GM12874 (cell line): ENCODE measurements around the gene TIMP3.

Source experiments
- TF ChIP-seq, protein P1 (sequence below): IDR thresholded peaks from 2 replicates; pipeline ENCODE4 v1.5.1; 2011; ENCODE audit warnings: low read depth, mild to moderate bottlenecking, control low read depth, low read length, moderate library complexity; ENCODE audit not compliant: insufficient read depth

Gene TIMP3

GRCh38 chr22:32887324-32887980, 85.9 kb downstream of the TIMP3 start:
- TF ChIP-seq, protein P1, sequence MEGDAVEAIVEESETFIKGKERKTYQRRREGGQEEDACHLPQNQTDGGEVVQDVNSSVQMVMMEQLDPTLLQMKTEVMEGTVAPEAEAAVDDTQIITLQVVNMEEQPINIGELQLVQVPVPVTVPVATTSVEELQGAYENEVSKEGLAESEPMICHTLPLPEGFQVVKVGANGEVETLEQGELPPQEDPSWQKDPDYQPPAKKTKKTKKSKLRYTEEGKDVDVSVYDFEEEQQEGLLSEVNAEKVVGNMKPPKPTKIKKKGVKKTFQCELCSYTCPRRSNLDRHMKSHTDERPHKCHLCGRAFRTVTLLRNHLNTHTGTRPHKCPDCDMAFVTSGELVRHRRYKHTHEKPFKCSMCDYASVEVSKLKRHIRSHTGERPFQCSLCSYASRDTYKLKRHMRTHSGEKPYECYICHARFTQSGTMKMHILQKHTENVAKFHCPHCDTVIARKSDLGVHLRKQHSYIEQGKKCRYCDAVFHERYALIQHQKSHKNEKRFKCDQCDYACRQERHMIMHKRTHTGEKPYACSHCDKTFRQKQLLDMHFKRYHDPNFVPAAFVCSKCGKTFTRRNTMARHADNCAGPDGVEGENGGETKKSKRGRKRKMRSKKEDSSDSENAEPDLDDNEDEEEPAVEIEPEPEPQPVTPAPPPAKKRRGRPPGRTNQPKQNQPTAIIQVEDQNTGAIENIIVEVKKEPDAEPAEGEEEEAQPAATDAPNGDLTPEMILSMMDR, result no peak

DNA sequence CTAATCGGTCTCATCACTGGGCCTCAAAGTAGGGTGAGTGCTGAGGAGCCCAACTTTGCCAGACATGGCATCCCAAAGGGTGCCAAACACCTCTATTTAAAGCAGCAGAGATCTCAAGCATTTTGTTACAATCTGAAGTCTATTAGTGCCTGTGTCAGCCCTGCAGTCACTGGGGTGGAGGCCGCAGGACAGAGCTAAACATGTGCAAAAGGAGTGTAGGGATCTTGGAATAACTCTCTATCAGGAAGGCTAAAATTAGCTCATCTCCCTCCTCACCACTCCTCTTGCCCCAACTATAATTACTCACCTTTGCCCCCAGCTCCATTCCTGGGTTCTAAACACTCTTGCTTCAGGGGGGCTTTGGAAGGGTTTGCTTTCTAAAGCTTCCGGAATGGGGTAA, 87.5 kb downstream of the TIMP3 start:
- TF ChIP-seq, protein P1, result no peak

DNA sequence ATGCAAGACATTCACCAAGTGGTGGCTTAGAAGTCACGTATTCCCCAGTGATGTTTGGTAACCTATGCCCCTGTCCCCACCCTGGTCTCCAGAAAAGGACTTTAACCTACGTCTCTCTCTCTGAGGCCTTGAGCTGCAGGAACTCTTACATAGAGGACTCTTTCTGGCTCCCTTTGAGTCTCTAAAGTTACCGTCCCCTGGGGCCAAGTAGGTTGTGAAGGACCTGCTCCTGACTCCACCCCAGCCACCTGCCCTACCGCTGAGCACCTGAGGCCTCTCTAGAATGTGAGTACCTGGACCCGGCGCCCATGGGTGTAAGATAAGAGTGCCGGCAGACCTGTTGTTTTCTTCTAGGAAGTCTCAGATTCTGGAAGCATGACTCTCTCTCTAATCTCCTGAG, 95.4 kb downstream of the TIMP3 start:
- TF ChIP-seq, protein P1, result no peak

DNA sequence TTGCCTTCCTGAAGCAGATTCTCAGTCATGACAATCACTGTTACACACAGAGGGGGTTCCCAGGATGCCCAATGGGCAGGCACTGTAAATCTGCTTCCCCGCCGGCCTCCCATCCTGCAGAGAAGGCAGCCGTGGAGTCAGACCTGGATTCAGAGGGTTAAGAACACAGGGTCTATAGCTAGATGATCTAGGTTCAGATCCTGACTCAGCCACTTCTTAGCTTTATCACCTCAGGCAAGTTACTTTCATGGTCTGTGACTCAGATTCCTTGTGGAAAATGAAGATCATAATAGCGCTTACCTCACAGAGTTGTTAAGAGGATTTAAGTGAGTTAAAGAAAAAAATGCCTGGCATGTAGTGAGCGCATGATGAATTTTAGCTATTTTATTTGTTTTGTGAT, 95.9 kb downstream of the TIMP3 start:
- TF ChIP-seq, protein P1, result no peak

DNA sequence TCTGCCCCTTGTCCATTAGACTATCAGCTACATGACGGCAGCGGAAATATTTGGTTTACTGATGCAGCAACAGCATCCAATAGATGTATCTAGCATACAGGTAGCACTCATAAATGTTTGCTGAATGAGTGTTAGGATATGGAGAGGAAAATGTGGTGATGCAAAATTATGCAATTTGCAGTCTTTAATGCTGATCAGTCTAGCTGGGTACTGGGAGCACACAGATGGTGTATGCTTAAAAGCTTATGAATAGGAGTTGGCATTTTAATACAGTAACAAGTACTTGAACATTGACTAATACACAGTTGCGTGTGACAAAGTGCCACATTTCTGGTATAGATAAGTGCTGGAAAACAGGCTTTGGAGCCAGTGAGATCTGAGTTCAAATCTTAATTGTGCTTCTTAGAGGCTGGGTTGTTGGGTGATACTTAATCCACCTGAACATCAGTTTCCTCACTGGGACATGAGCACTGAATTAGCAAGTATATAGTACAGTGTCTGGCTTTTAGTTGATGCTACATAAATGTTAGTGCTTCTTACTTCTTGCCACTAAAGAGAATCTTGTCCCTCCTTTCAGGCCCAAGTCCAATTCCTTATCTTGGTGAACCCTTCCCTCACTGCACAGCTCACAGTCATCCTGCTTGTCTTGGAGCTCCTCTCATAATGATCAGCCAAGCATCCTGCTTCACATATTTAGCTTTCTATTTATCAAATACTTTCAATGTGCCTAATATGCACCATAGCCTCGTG, 99.6 kb downstream of the TIMP3 start:
- TF ChIP-seq, protein P1, result no peak

DNA sequence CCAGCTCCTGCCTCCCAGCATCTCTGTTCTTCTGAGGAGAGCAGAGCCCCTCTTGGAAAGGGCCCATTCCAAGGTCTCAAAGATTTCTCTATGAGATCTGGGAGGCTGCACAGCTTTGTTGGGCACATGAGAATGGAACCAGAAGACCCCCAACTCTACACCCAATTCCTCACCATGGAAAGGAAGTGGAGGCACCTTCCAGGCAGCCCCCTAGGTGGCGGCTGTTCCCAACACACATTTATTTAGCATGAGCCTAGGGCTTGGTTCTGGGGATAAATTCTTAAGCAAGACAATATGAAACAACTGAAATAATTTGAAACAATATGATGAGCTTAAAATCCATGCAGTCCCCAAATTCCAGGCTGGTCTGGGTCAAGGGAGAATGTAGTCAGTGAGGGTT, 100.4 kb downstream of the TIMP3 start:
- TF ChIP-seq, protein P1, result no peak

GRCh38 chr22:32903507-32903906, 102.0 kb downstream of the TIMP3 start:
- TF ChIP-seq, protein P1, result no peak
